H9 (cell line): Measurements from ENCODE around the gene TSHB. TPM values are rescaled to one million over a fixed set of nuclear protein-coding genes. Genes with fewer than 3 reads are reported as not detected.

ENCODE experiments used
- DNase-seq: peaks from one replicate; pipeline ENCODE4 v3.0.0-alpha.2; 2017
- H2AFZ ChIP-seq: one replicate; pipeline ENCODE4 v1.6.1; 2013; ENCODE audit warnings: mild to moderate bottlenecking, low read length, control low read depth, moderate library complexity
- H2AK5ac ChIP-seq: 2 replicates; pipeline ENCODE4 v1.6.1; 2013; ENCODE audit warnings: low read length, control low read depth, mixed read lengths; ENCODE audit not compliant: insufficient read length
- H2BK120ac ChIP-seq: one replicate; pipeline ENCODE4 v1.6.1; 2013; ENCODE audit warnings: low read depth, mild to moderate bottlenecking, low read length, control low read depth, inconsistent platforms; ENCODE audit not compliant: poor library complexity, severe bottlenecking
- H2BK12ac ChIP-seq: 2 replicates; pipeline ENCODE4 v1.6.1; 2013; ENCODE audit warnings: low read length, control low read depth, mixed read lengths, low read depth; ENCODE audit not compliant: insufficient read length
- H2BK15ac ChIP-seq: 2 replicates; pipeline ENCODE4 v1.6.1; 2013; ENCODE audit warnings: low read depth, low read length, control low read depth
- H2BK20ac ChIP-seq: one replicate; pipeline ENCODE4 v1.6.1; 2013; ENCODE audit warnings: low read depth, mild to moderate bottlenecking, low read length, control low read depth, inconsistent platforms; ENCODE audit not compliant: poor library complexity, severe bottlenecking
- H2BK5ac ChIP-seq: 2 replicates; pipeline ENCODE4 v1.6.1; 2013; ENCODE audit warnings: low read length, control low read depth, mixed read lengths; ENCODE audit not compliant: insufficient read length
- H3K14ac ChIP-seq: 2 replicates; pipeline ENCODE4 v1.6.1; 2013; ENCODE audit warnings: low read length, control low read depth; ENCODE audit not compliant: insufficient read depth
- H3K18ac ChIP-seq: 2 replicates; pipeline ENCODE4 v1.6.1; 2013; ENCODE audit warnings: low read depth, mild to moderate bottlenecking, mixed read lengths, low read length, control low read depth; ENCODE audit not compliant: insufficient read length
- H3K23ac ChIP-seq: 2 replicates; pipeline ENCODE4 v1.6.1; 2013; ENCODE audit warnings: low read length, control low read depth, mixed read lengths, low read depth; ENCODE audit not compliant: insufficient read length
- H3K23me2 ChIP-seq: 2 replicates; pipeline ENCODE4 v1.6.1; 2013; ENCODE audit warnings: low read depth, mild to moderate bottlenecking, mixed read lengths, low read length, control low read depth; ENCODE audit not compliant: insufficient read length, poor library complexity, severe bottlenecking
- H3K27ac ChIP-seq: 2 replicates; pipeline ENCODE4 v1.5.1; 2013; ENCODE audit warnings: low read length, control low read depth, mixed read lengths, low read depth; ENCODE audit not compliant: insufficient read length
- H3K27me3 ChIP-seq: 2 replicates; pipeline ENCODE4 v1.6.1; 2013; ENCODE audit warnings: low read length, control low read depth, inconsistent platforms; ENCODE audit not compliant: insufficient read depth
- H3K4ac ChIP-seq: 2 replicates; pipeline ENCODE4 v1.6.1; 2013; ENCODE audit warnings: low read depth, mild to moderate bottlenecking, control low read depth, inconsistent platforms, low read length, moderate library complexity
- H3K4me1 ChIP-seq: 2 replicates; pipeline ENCODE4 v1.6.1; 2013; ENCODE audit warnings: low read length, control low read depth, inconsistent platforms; ENCODE audit not compliant: insufficient read depth
- H3K4me2 ChIP-seq: 2 replicates; pipeline ENCODE4 v1.6.1; 2013; ENCODE audit warnings: low read length, control low read depth, mixed read lengths; ENCODE audit not compliant: insufficient read length, insufficient read depth
- H3K56ac ChIP-seq: 2 replicates; pipeline ENCODE4 v1.6.1; 2013; ENCODE audit warnings: low read depth, mild to moderate bottlenecking, mixed read lengths, low read length, control low read depth; ENCODE audit not compliant: insufficient read length
- H3K79me1 ChIP-seq: 2 replicates; pipeline ENCODE4 v1.6.1; 2013; ENCODE audit warnings: low read depth, mild to moderate bottlenecking, moderate library complexity, low read length, control low read depth, inconsistent platforms; ENCODE audit not compliant: insufficient read depth, poor library complexity, severe bottlenecking
- H3K79me2 ChIP-seq: 2 replicates; pipeline ENCODE4 v1.6.1; 2013; ENCODE audit warnings: low read length, control low read depth, inconsistent platforms; ENCODE audit not compliant: insufficient read depth
- H3K9ac ChIP-seq: 2 replicates; pipeline ENCODE4 v1.6.1; 2013; ENCODE audit warnings: low read length, control low read depth, mixed read lengths; ENCODE audit not compliant: insufficient read length; ENCODE audit errors: extremely low read depth
- H3K9me3 ChIP-seq: one replicate; pipeline ENCODE4 v1.6.1; 2013; ENCODE audit warnings: low read depth, low read length, inconsistent platforms; ENCODE audit not compliant: control insufficient read depth
- H3T11ph ChIP-seq: one replicate; pipeline ENCODE4 v1.6.1; 2013; ENCODE audit warnings: mild to moderate bottlenecking, low read length, control low read depth, inconsistent platforms
- H4K20me1 ChIP-seq: one replicate; pipeline ENCODE4 v1.6.1; 2013; ENCODE audit not compliant: control insufficient read depth, insufficient read length, insufficient read depth
- H4K5ac ChIP-seq: 2 replicates; pipeline ENCODE4 v1.6.1; 2013; ENCODE audit warnings: low read depth, mild to moderate bottlenecking, mixed read lengths, low read length, control low read depth; ENCODE audit not compliant: insufficient read length
- H4K8ac ChIP-seq: replicated peaks from 2 replicates; pipeline ENCODE4 v1.6.1; 2013; ENCODE audit warnings: low read length, control low read depth, mixed read lengths, low read depth; ENCODE audit not compliant: insufficient read length
- H4K91ac ChIP-seq: 2 replicates; pipeline ENCODE4 v1.6.1; 2013; ENCODE audit warnings: low read depth, mild to moderate bottlenecking, moderate library complexity, mixed read lengths, low read length, control low read depth; ENCODE audit not compliant: insufficient read length
- H3K27ac Mint-ChIP-seq, 3 experiments: 2 replicates in 2 of 3; 3 replicates in 1 of 3; pipeline ENCODE4 v1.8.0; 2020 to 2021; ENCODE audit warnings: mixed read lengths in 3 of 3, mild to moderate bottlenecking in 1 of 3, moderate library complexity in 1 of 3
- H3K27me3 Mint-ChIP-seq: 2 replicates; pipeline ENCODE4 v1.8.0; 2021; ENCODE audit warnings: low read depth, mild to moderate bottlenecking, moderate library complexity, mixed read lengths
- H3K36me3 Mint-ChIP-seq, 3 experiments: 2 replicates in 2 of 3; 3 replicates in 1 of 3; pipeline ENCODE4 v1.8.0; 2020 to 2021; ENCODE audit warnings: low read depth in 3 of 3, mixed read lengths in 3 of 3; ENCODE audit not compliant: insufficient read depth in 1 of 3
- H3K4me1 Mint-ChIP-seq, 2 experiments: 2 replicates each; pipeline ENCODE4 v1.8.0; 2020; ENCODE audit warnings: mixed read lengths in 2 of 2
- H3K4me3 Mint-ChIP-seq, 2 experiments: 2 replicates in 1 of 2; 3 replicates in 1 of 2; pipeline ENCODE4 v1.8.0; 2020 to 2021; ENCODE audit warnings: mild to moderate bottlenecking in 2 of 2, mixed read lengths in 2 of 2, moderate library complexity in 1 of 2
- H3K9me3 Mint-ChIP-seq, 2 experiments: 2 replicates in 1 of 2; 3 replicates in 1 of 2; pipeline ENCODE4 v1.8.0; 2020; ENCODE audit warnings: mild to moderate bottlenecking in 2 of 2, mixed read lengths in 2 of 2, moderate library complexity in 1 of 2
- WGBS: extraction: QIAGEN DNeasy Blood & Tissue Kit; methylation state at CpG from one replicate; pipeline ENCODE4 v1.1.7; 2013; ENCODE audit warnings: missing lambda C conversion rate, low lambda C conversion rate, mixed read lengths; ENCODE audit not compliant: insufficient read length; ENCODE audit errors: extremely low coverage; 5-methylcytosine and 5-hydroxymethylcytosine counted together
- total RNA-seq: library from RNA; stranded (reverse); gene quantifications from 2 replicates; pipeline ENCODE4 v1.2.1, GENCODE V29; 2021
- TF ChIP-seq, protein P1 (sequence below): fragments of 200-600 bp; sonication (generic); conservative IDR thresholded peaks from 3 replicates; pipeline ENCODE4 v1.8.0; 2021; ENCODE audit warnings: antibody characterized with exemption, mild to moderate bottlenecking

The TSHB gene
- total RNA-seq, 1 experiment from 2014 or later, result not detected

DNA sequence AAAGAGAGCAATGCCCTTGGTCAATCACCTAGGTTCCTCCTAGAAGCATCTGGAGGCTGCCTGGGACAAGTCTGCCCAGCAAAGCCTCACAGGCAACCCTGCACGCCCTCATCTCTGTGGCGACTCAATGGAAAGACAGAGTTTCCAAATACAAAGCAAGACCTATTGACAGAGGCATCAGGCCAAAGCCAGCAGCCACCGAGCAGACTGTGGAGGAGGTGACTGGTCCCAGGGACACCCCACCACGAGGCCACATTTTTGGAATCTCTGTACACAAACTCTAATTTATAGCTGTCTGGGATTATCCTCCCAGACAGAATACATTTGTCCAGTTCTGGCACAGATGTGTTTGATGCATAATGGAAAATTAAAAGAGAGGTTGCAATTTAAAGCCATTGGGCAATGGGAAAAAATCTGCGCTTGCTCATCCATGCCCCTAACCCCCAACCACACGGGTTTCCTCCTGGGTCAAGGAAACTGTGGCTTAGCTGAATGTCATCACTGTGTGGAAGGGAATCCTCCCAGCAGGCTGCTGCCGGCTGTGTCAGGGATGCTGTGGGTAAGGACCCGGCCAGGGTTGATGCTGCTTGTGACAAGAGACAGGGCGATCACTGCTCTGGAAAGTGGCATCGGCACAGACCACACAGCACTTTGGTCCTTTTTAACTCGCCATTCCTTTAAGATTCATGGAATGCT lies 45.4 kb downstream of the TSHB start:
- Histone ChIP-seq H3K79me2 (no peaks in the 10 kb centered on the region), H3K23me2 (no peaks in the 10 kb centered on the region), H3K9me3 (no peaks in the 10 kb centered on the region), H3K4ac (no peak overlapping the region), H3K56ac (no peak overlapping the region), H2AFZ (no peak overlapping the region), H4K8ac (no peak overlapping the region), H2BK20ac (no peak overlapping the region), H3K4me1 (no peaks in the 10 kb centered on the region), H2BK5ac (no peak overlapping the region), H3K23ac (no peak overlapping the region), H3K27ac (no peak overlapping the region), H3K4me2 (no peak overlapping the region), H3K9ac (no peak overlapping the region), H4K20me1 (no peaks in the 10 kb centered on the region), H2AK5ac (no peak overlapping the region), H3K14ac (no peak overlapping the region; the same call in 1 of the 2 replicates), H3T11ph (no peak overlapping the region), H4K5ac (no peak overlapping the region), H4K91ac (no peak overlapping the region), H2BK15ac (no peak overlapping the region), H3K79me1 (no peaks in the 10 kb centered on the region), H2BK12ac (no peak overlapping the region), H2BK120ac (no peak overlapping the region), H3K18ac (no peak overlapping the region), H3K27me3 (no peaks in the 10 kb centered on the region)
- TF ChIP-seq, protein P1, sequence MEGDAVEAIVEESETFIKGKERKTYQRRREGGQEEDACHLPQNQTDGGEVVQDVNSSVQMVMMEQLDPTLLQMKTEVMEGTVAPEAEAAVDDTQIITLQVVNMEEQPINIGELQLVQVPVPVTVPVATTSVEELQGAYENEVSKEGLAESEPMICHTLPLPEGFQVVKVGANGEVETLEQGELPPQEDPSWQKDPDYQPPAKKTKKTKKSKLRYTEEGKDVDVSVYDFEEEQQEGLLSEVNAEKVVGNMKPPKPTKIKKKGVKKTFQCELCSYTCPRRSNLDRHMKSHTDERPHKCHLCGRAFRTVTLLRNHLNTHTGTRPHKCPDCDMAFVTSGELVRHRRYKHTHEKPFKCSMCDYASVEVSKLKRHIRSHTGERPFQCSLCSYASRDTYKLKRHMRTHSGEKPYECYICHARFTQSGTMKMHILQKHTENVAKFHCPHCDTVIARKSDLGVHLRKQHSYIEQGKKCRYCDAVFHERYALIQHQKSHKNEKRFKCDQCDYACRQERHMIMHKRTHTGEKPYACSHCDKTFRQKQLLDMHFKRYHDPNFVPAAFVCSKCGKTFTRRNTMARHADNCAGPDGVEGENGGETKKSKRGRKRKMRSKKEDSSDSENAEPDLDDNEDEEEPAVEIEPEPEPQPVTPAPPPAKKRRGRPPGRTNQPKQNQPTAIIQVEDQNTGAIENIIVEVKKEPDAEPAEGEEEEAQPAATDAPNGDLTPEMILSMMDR, result no peak
- no peak for DNase-seq
- WGBS, result no CpG with 5 or more reads among the region's 11 CpGs
- Mint-ChIP-seq H3K4me3 (no peak overlapping the region), H3K27ac (no peak overlapping the region), H3K36me3 (no peaks in the 10 kb centered on the region), H3K9me3 (no peaks in the 10 kb centered on the region), H3K27me3 (no peaks in the 10 kb centered on the region), H3K4me1 (peaks cover 12 to 15% of the 10 kb centered on the region in 2 experiments)
